K562 (cell line): ENCODE measurements around the gene COPB2. TPM values are rescaled to one million over a fixed set of nuclear protein-coding genes. Genes with fewer than 3 reads are reported as not detected.

Experiments
- C11orf30 ChIP-seq: fragments of 450-650 bp; IDR thresholded peaks from 2 replicates; pipeline ENCODE4 v1.6.1; 2016; ENCODE audit warnings: low read depth, mild to moderate bottlenecking
- CREB3 ChIP-seq: fragments of 450-650 bp; conservative IDR thresholded peaks from 2 replicates; pipeline ENCODE4 v1.6.1; 2016; ENCODE audit warnings: missing genetic modification characterization, low read depth, mild to moderate bottlenecking, missing compliant biosample characterization, moderate library complexity
- FOS ChIP-seq: IDR thresholded peaks from 3 replicates; pipeline ENCODE4 v1.6.1; 2011; ENCODE audit not compliant: insufficient read length; ENCODE audit errors: extremely low read depth
- LEF1 ChIP-seq: fragments of 450-650 bp; IDR thresholded peaks from 2 replicates; pipeline ENCODE4 v1.6.1; 2016; ENCODE audit warnings: mild to moderate bottlenecking
- MBD1 ChIP-seq: fragments of 250-450 bp; sonication (Bioruptor Pico); IDR thresholded peaks from 2 replicates; pipeline ENCODE4 v1.8.0; 2022; ENCODE audit warnings: inconsistent platforms
- NBN ChIP-seq: fragments of 450-650 bp; IDR thresholded peaks from 2 replicates; pipeline ENCODE4 v1.6.1; 2016; ENCODE audit warnings: low read depth, mild to moderate bottlenecking
- SETDB1 ChIP-seq: IDR thresholded peaks from one replicate; pipeline ENCODE4 v1.6.1; 2012; ENCODE audit warnings: low read length, control low read depth, inconsistent platforms
- TEAD2 ChIP-seq: fragments of 450-650 bp; IDR thresholded peaks from 2 replicates; pipeline ENCODE4 v1.6.1; 2016; ENCODE audit warnings: missing genetic modification characterization, control low read depth, missing compliant biosample characterization
- ZNF586 ChIP-seq: fragments of 450-650 bp; formaldehyde crosslinking; conservative IDR thresholded peaks from 2 replicates; pipeline ENCODE4 v1.4.0; 2020; ENCODE audit warnings: mild to moderate bottlenecking, moderate library complexity
- polyA plus RNA-seq, 8 experiments: library from polyadenylated mRNA; depleted of rRNA in 4 of 8; stranded (reverse) in 5 of 8; unstranded in 3 of 8; fragments of >200 nt; fragmentation: Nextera tagmentation in 2 of 8; fragmentation: Illumina TruSeq in 1 of 8; extraction: Ambion mirVana in 2 of 8; extraction: Trizol in 1 of 8; gene quantifications; 2 replicates each; pipeline versions ENCODE4 v1.2.1 to v1.2.3, GENCODE V29; 2011 to 2014; ENCODE audit warnings: inconsistent platforms in 1 of 8, missing spikeins in 1 of 8
- total RNA-seq, 7 experiments: library from RNA; depleted of rRNA in 6 of 7; stranded (reverse); fragments of >200 nt in 6 of 7; fragmentation: Illumina TruSeq in 2 of 7; extraction: Trizol in 2 of 7; gene quantifications; 2 replicates each; pipeline versions ENCODE4 v1.2.1 to v1.2.3, GENCODE V29; 2011 to 2021; ENCODE audit warnings: low replicate concordance in 1 of 7
- TF ChIP-seq, protein P1 (sequence below), 2 experiments: IDR thresholded peaks; 2 replicates each; pipeline ENCODE4 v1.6.1; 2011; ENCODE audit warnings: borderline replicate concordance in 1 of 2, control low read depth in 1 of 2, low read depth in 1 of 2, low read length in 1 of 2, mild to moderate bottlenecking in 1 of 2, mixed read lengths in 1 of 2, moderate library complexity in 1 of 2; ENCODE audit not compliant: insufficient read depth in 1 of 2, insufficient read length in 1 of 2, poor library complexity in 1 of 2, severe bottlenecking in 1 of 2; ENCODE audit errors: extremely low read depth in 1 of 2
- TF ChIP-seq, protein P2 (sequence below), 2 experiments: fragments of 450-650 bp; IDR thresholded peaks; 2 replicates each; pipeline ENCODE4 v1.6.1; 2016; ENCODE audit warnings: mild to moderate bottlenecking in 2 of 2, borderline replicate concordance in 1 of 2, low read depth in 1 of 2, moderate library complexity in 1 of 2

The COPB2 gene
- total and polyA plus RNA-seq, 9 of the 15 experiments (the other 6 are each of a cell fraction or from before 2014, with no cell fraction given), result 64.3 to 189 (median 130) TPM

- TF ChIP-seq, protein P1, sequence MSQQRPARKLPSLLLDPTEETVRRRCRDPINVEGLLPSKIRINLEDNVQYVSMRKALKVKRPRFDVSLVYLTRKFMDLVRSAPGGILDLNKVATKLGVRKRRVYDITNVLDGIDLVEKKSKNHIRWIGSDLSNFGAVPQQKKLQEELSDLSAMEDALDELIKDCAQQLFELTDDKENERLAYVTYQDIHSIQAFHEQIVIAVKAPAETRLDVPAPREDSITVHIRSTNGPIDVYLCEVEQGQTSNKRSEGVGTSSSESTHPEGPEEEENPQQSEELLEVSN (IDR thresholded peaks at IDR 0.05; ENCODE audit: borderline replicate concordance in 1 of 2, extremely low read depth in 1 of 2, insufficient read depth in 1 of 2, insufficient read length in 1 of 2, low read depth in 1 of 2, low read length in 1 of 2, poor library complexity in 1 of 2, severe bottlenecking in 1 of 2), result no peak
- TF ChIP-seq LEF1 (no peak), FOS (no peak), TEAD2 (tag) (no peak), NBN (peak; percentile 32; the same call in 1 of the 2 replicates), MBD1 (no peak), SETDB1 (no peak), ZNF586 (CRISPR knock-in tag) (no peak), CREB3 (tag) (no peak), C11orf30 (peak; percentile 98)
- TF ChIP-seq, protein P2, sequence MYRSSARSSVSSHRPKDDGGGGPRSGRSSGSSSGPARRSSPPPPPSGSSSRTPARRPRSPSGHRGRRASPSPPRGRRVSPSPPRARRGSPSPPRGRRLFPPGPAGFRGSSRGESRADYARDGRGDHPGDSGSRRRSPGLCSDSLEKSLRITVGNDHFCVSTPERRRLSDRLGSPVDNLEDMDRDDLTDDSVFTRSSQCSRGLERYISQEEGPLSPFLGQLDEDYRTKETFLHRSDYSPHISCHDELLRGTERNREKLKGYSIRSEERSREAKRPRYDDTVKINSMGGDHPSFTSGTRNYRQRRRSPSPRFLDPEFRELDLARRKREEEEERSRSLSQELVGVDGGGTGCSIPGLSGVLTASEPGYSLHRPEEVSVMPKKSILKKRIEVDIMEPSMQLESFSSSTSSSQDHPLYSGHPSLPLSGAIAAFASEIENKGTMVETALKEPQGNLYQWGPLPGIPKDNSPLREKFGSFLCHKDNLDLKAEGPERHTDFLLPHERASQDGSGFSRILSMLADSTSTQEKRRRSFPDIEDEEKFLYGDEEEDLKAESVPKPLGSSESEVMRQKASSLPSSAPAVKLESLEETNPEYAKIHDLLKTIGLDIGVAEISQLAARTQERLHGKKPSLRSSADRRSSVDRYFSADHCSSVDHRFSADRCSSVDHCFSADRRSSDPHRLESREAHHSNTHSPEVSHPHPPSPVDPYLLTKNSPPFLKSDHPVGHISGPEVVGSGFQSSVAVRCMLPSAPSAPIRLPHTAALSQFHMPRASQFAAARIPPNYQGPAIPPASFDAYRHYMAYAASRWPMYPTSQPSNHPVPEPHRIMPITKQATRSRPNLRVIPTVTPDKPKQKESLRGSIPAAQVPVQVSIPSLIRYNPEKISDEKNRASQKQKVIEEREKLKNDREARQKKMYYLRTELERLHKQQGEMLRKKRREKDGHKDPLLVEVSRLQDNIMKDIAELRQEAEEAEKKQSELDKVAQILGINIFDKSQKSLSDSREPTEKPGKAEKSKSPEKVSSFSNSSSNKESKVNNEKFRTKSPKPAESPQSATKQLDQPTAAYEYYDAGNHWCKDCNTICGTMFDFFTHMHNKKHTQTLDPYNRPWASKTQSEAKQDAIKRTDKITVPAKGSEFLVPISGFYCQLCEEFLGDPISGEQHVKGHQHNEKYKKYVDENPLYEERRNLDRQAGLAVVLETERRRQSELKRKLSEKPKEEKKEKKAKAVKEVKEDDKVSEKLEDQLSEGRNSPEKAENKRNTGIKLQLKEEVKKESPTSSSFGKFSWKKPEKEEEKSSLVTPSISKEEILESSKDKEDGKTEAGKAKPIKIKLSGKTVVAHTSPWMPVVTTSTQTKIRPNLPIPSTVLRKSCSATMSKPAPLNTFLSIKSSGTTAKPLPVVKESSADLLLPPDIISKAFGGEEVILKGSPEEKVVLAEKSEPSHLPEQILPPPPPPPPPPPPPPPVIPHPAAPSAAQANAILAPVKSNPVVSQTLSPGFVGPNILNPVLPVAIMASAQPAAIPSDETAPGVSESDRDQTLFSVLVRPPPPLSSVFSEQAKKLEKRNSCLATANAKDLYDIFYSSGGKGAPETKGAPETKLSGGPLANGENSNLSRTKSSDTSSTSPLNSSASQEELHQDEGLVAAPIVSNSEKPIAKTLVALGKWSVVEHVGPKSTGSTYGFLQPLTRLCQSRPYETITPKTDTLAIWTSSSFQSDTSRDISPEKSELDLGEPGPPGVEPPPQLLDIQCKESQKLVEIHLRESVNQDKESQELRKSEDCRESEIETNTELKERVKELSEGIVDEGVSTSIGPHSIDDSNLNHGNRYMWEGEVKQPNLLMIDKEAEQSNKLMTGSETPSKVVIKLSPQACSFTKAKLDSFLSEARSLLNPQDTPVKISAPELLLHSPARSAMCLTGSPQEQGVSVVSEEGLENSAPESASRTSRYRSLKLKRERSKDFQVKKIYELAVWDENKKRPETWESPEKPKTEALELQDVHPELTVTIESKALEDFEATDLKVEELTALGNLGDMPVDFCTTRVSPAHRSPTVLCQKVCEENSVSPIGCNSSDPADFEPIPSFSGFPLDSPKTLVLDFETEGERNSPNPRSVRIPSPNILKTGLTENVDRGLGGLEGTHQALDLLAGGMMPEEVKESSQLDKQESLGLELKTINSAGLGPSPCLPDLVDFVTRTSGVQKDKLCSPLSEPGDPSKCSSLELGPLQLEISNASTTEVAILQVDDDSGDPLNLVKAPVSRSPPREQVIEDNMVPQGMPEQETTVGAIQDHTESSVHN (IDR thresholded peaks at IDR 0.05; ENCODE audit: borderline replicate concordance in 1 of 2, low read depth in 1 of 2), result no peak
Observed at GRCh38 chr3:139343895-139344856, 45.3 kb downstream of the COPB2 start, which contains the start of gene MRPS22 (continued).
